Panc1 (cell line): ENCODE results near the gene NT5C1A. TPM values are rescaled to one million over a fixed set of nuclear protein-coding genes. Genes with fewer than 3 reads are reported as not detected.

Experiments used
- ATAC-seq: fragments of 200-7000 bp; cut with Tn5 transposase; 2 replicates; pipeline ENCODE4 v1.9.1; 2020; ENCODE audit warnings: mild to moderate bottlenecking, moderate library complexity
- BruUV-seq: library from RNA; stranded (reverse); fragments of 400-500 nt; replicated peaks from 2 replicates; lab custom pipeline; 2021; lab: Mats Ljungman, UMichigan
- CTCF ChIA-PET: fragments of 300-600 bp; sonication (Branson Sonifier 250); formaldehyde crosslinking; loops from one replicate; lab custom pipeline; 2022; ENCODE audit warnings: antibody characterized with exemption; lab: Charles Lee
- POLR2A ChIA-PET: fragments of 300-600 bp; sonication (Branson Sonifier 250); formaldehyde crosslinking; loops from one replicate; lab custom pipeline; 2022; ENCODE audit warnings: antibody characterized with exemption; lab: Charles Lee
- DNase-seq: peaks from one replicate; pipeline ENCODE4 v3.0.0-alpha.2; 2010; ENCODE audit warnings: low read depth, low spot score
- H3K27ac ChIP-seq: 2 replicates; pipeline ENCODE4 v1.5.1; 2011; ENCODE audit warnings: mild to moderate bottlenecking, low read length, inconsistent platforms
- H3K27me3 ChIP-seq: fragments of 200-500 bp; sonication (Bioruptor generic); 2 replicates; pipeline ENCODE4 v1.6.0; 2014; ENCODE audit warnings: low read length, inconsistent platforms; ENCODE audit not compliant: control insufficient read depth, insufficient read depth
- H3K36me3 ChIP-seq: fragments of 200-500 bp; sonication (Bioruptor generic); 2 replicates; pipeline ENCODE4 v1.5.1; 2014; ENCODE audit warnings: inconsistent platforms, mild to moderate bottlenecking, low read length, moderate library complexity; ENCODE audit not compliant: control insufficient read depth, insufficient read depth
- H3K4me1 ChIP-seq: 2 replicates; pipeline ENCODE4 v1.5.1; 2011; ENCODE audit warnings: inconsistent platforms, mild to moderate bottlenecking, low read length, moderate library complexity; ENCODE audit not compliant: control insufficient read depth, insufficient read depth
- H3K4me3 ChIP-seq, 2 experiments: 2 replicates each; pipeline ENCODE4 v1.5.1; 2011 to 2012; ENCODE audit warnings: low read depth in 2 of 2, low read length in 2 of 2, mild to moderate bottlenecking in 2 of 2, inconsistent platforms in 1 of 2, moderate library complexity in 1 of 2
- H3K9me3 ChIP-seq: fragments of 200-500 bp; sonication (Bioruptor generic); 2 replicates; pipeline ENCODE4 v1.5.1; 2014; ENCODE audit warnings: low read depth, mild to moderate bottlenecking, inconsistent platforms, low read length, moderate library complexity; ENCODE audit not compliant: control insufficient read depth, insufficient read depth
- CTCF ChIP-seq: fragments of 450-650 bp; IDR thresholded peaks from 2 replicates; pipeline ENCODE4 v1.5.1; 2017; ENCODE audit warnings: mild to moderate bottlenecking
- POLR2AphosphoS5 ChIP-seq: IDR thresholded peaks from 2 replicates; pipeline ENCODE4 v1.6.1; 2012; ENCODE audit warnings: mild to moderate bottlenecking, low read depth, low read length, moderate library complexity
- REST ChIP-seq, 2 experiments: IDR thresholded peaks; 2 replicates each; pipeline ENCODE4 v1.6.1; 2011 to 2012; ENCODE audit warnings: low read depth in 2 of 2, control low read depth in 1 of 2, low read length in 1 of 2, mild to moderate bottlenecking in 1 of 2, moderate library complexity in 1 of 2; ENCODE audit not compliant: insufficient read depth in 1 of 2
- SIN3A ChIP-seq: IDR thresholded peaks from 2 replicates; pipeline ENCODE4 v1.6.1; 2012; ENCODE audit warnings: low read depth, mild to moderate bottlenecking, low read length, moderate library complexity, borderline replicate concordance; ENCODE audit not compliant: insufficient read depth
- TCF7L2 ChIP-seq: IDR thresholded peaks from 2 replicates; pipeline ENCODE4 v1.6.1; 2011; ENCODE audit warnings: mild to moderate bottlenecking, low read depth, low read length, inconsistent platforms
- in situ Hi-C: cut with HindIII; loops from 2 replicates; pipeline ENCODE4 v1.10.0; 2016; ENCODE audit warnings: low sequenced_read_pairs, low pct_unique_long_range_greater_than_20kb
- intact Hi-C: fragments of 100-400 bp; cut with micrococcal nuclease; formaldehyde crosslinking; loops from one replicate; pipeline ENCODE4 v1.10.0; 2022; ENCODE audit not compliant: unreplicated experiment
- total RNA-seq: library from RNA; stranded (reverse); gene quantifications from one replicate; pipeline ENCODE4 v1.2.1, GENCODE V29; 2021; ENCODE audit not compliant: unreplicated experiment

Gene NT5C1A
- total RNA-seq, 1 experiment from 2014 or later: not detected

- H3K4me3 ChIP-seq: no peak overlapping the region
- CTCF ChIA-PET: interaction anchor here (0.6 kb wide), 1 partner anchor 25 kb away, joined by 3 read pairs; the partner anchor contains the start of gene PPIE
- BruUV-seq: no TSS peak
- no peak for TF ChIP-seq TCF7L2
- no peak for TF ChIP-seq SIN3A
- TF ChIP-seq POLR2AphosphoS5: no peak
- no peak for TF ChIP-seq CTCF
- TF ChIP-seq REST (IDR thresholded peaks at IDR 0.05; ENCODE audit: insufficient read depth in 1 of 2, low read depth in 2 of 2, low read length in 1 of 2): no peak
- no peaks in the 10 kb centered on the region for H3K36me3 ChIP-seq
- in situ Hi-C loops: no loop called here
- H3K27me3 ChIP-seq: peaks cover 5% of the 10 kb centered on the region; the same call in 1 of the 2 replicates
- intact Hi-C loops: no loop called here
- no peaks in the 10 kb centered on the region for H3K4me1 ChIP-seq
- no peaks in the 10 kb centered on the region for H3K9me3 ChIP-seq
- ATAC-seq (no peak), DNase-seq (no peak)
- POLR2A ChIA-PET: interaction anchor here (0.6 to 1.2 kb wide), 2 partner anchors 9 to 90 kb away, joined by 3 read pairs; no protein-coding TSS in a partner anchor
- no peak overlapping the region for H3K27ac ChIP-seq
Measured at GRCh38 chr1:39713557-39713956, 41.6 kb upstream of the NT5C1A start.

GRCh38 chr1:39711966-39712340 lies 40.0 kb upstream of the NT5C1A start:
- no TSS peak for BruUV-seq

More at GRCh38 chr1:39711966-39712340, 40.0 kb upstream of the NT5C1A start:
- peaks cover 3% of the 10 kb centered on the region; the same call in 1 of the 2 replicates for H3K27me3 ChIP-seq
- ATAC-seq: no peak
- H3K36me3 ChIP-seq: no peaks in the 10 kb centered on the region
- in situ Hi-C loops: no loop called here
- DNase-seq: no peak
- H3K4me1 ChIP-seq: no peaks in the 10 kb centered on the region
- no peak overlapping the region for H3K27ac ChIP-seq
- intact Hi-C loops: no loop called here
- H3K9me3 ChIP-seq: no peaks in the 10 kb centered on the region
- TF ChIP-seq CTCF (no peak), POLR2AphosphoS5 (no peak), SIN3A (no peak), REST (IDR thresholded peaks at IDR 0.05; ENCODE audit: insufficient read depth in 1 of 2, low read depth in 2 of 2, low read length in 1 of 2) (no peak), TCF7L2 (no peak)
- no peak overlapping the region for H3K4me3 ChIP-seq
- ChIA-PET CTCF (no interaction called here), POLR2A (no interaction called here)
